Upper lobe of left lung (tissue), 6 donors: ENCODE results near the gene ANAPC5. TPM values are rescaled to one million over a fixed set of nuclear protein-coding genes. Genes with fewer than 3 reads are reported as not detected.

Experiments used
- ATAC-seq, 2 donors: fragments of 200-7000 bp; cut with Tn5 transposase; one replicate each; pipeline ENCODE4 v1.9.1; 2022; ENCODE audit warnings: mild to moderate bottlenecking in 2 of 2, moderate library complexity in 2 of 2; ENCODE audit not compliant: low FRiP score in 2 of 2
- DNase-seq, 2 donors: peaks; one replicate each; pipeline ENCODE4 v3.0.0-alpha.2; 2019 to 2020
- H3K27ac ChIP-seq, 4 donors: fragments of 200-600 bp; sonication (generic); one replicate each; pipeline ENCODE4 v1.5.1; 2016 to 2019
- H3K27me3 ChIP-seq, 4 donors: fragments of 200-600 bp; sonication (generic); one replicate each; pipeline ENCODE4 v1.5.1; 2017 to 2019
- H3K36me3 ChIP-seq, 4 donors: fragments of 200-600 bp; sonication (generic); one replicate each; pipeline ENCODE4 v1.5.1; 2016 to 2019
- H3K4me1 ChIP-seq, 4 donors: fragments of 200-600 bp; sonication (generic); one replicate each; pipeline ENCODE4 v1.5.1; 2018 to 2019
- H3K4me3 ChIP-seq, 4 donors: fragments of 200-600 bp; sonication (generic); one replicate each; pipeline ENCODE4 v1.5.1; 2017 to 2019; ENCODE audit warnings: mild to moderate bottlenecking in 2 of 4, moderate library complexity in 1 of 4
- H3K9me3 ChIP-seq, 4 donors: fragments of 200-600 bp; sonication (generic); one replicate each; pipeline ENCODE4 v1.5.1; 2018 to 2019
- CTCF ChIP-seq, 6 experiments: fragments of 450-650 bp in 4 of 6; fragments of 200-600 bp in 2 of 6; sonication (generic) in 2 of 6; IDR thresholded peaks; one replicate each; pipeline ENCODE4 v1.5.1; 2016 to 2019; ENCODE audit warnings: antibody characterized with exemption in 6 of 6
- EP300 ChIP-seq, 4 donors: sonication (generic); formaldehyde crosslinking; IDR thresholded peaks; one replicate each; pipeline ENCODE4 v1.5.1; 2017; ENCODE audit warnings: antibody characterized with exemption in 4 of 4, control low read depth in 2 of 4
- POLR2A ChIP-seq, 4 donors: fragments of 450-650 bp; IDR thresholded peaks; one replicate each; pipeline ENCODE4 v1.5.1; 2016 to 2017; ENCODE audit warnings: antibody characterized with exemption in 4 of 4, mild to moderate bottlenecking in 2 of 4
- POLR2AphosphoS5 ChIP-seq, 2 donors: sonication (generic); formaldehyde crosslinking; IDR thresholded peaks; one replicate each; pipeline ENCODE4 v1.5.1; 2017; ENCODE audit warnings: antibody characterized with exemption in 2 of 2
- WGBS, 2 donors: methylation state at CpG; one replicate each; pipeline ENCODE4 v1.1.5; 2017 to 2018; 5-methylcytosine and 5-hydroxymethylcytosine counted together
- total RNA-seq, 6 donors: library from RNA; depleted of rRNA in 4 of 6; stranded (reverse); fragments of >200 nt in 4 of 6; gene quantifications; one replicate each; pipeline versions ENCODE4 v1.1.0 to v1.2.1, GENCODE V29; 2016 to 2021
- donor health status: DM: no; HTN: no; CAD: no; lungs with moderate emphysema.
- donor health status: DM: no; HTN: yes; CAD: no; lungs with severe emphysema.

Gene ANAPC5
- total RNA-seq, 6 donors from 2014 or later: 68.1 to 172 (median 87.3) TPM

- no peak overlapping the region for H3K27ac ChIP-seq
- no peak for TF ChIP-seq EP300 (IDR thresholded peaks at IDR 0.05)
- WGBS, 2 donors: 95% methylated on average over 8 to 12 of the region's 14 CpGs
- H3K27me3 ChIP-seq: no peaks in the 10 kb centered on the region
- peaks cover 7 to 59% (median 39%) of the 10 kb centered on the region in 4 donors for H3K36me3 ChIP-seq
- ATAC-seq: no peak
- peak in 1 of 2 donors; percentile 41 for DNase-seq
- no peak overlapping the region for H3K4me3 ChIP-seq
- no peaks in the 10 kb centered on the region for H3K9me3 ChIP-seq
- H3K4me1 ChIP-seq: peaks cover 7 to 12% (median 10%) of the 10 kb centered on the region in 4 donors
Observed at GRCh38 chr12:121273364-121273896, 78.8 kb downstream of the ANAPC5 start.

- ATAC-seq: no peak
- Histone ChIP-seq H3K4me3 (no peak overlapping the region), H3K27ac (no peak overlapping the region), H3K4me1 (no peaks in the 10 kb centered on the region), H3K9me3 (no peaks in the 10 kb centered on the region), H3K36me3 (peaks cover 13 to 80% (median 51%) of the 10 kb centered on the region in 4 donors), H3K27me3 (no peaks in the 10 kb centered on the region)
- TF ChIP-seq POLR2A (IDR thresholded peaks at IDR 0.05) (no peak), POLR2AphosphoS5 (IDR thresholded peaks at IDR 0.05) (no peak), CTCF (IDR thresholded peaks at IDR 0.05) (no peak), EP300 (IDR thresholded peaks at IDR 0.05) (no peak)
- WGBS, 2 donors: 100% methylated on average over 1 of the region's 1 CpG
- DNase-seq: no peak
Observed at GRCh38 chr12:121267822-121268221, 84.4 kb downstream of the ANAPC5 start.

GRCh38 chr12:121264951-121265515 lies 87.2 kb downstream of the ANAPC5 start:
- Histone ChIP-seq H3K4me1 (no peaks in the 10 kb centered on the region), H3K27me3 (no peaks in the 10 kb centered on the region), H3K9me3 (no peaks in the 10 kb centered on the region), H3K27ac (no peak overlapping the region), H3K4me3 (no peak overlapping the region), H3K36me3 (peaks cover 13 to 89% (median 62%) of the 10 kb centered on the region in 4 donors)
- no peak for ATAC-seq
- TF ChIP-seq CTCF (IDR thresholded peaks at IDR 0.05): no peak
- TF ChIP-seq POLR2AphosphoS5 (IDR thresholded peaks at IDR 0.05): no peak
- TF ChIP-seq POLR2A (IDR thresholded peaks at IDR 0.05): no peak
- DNase-seq: no peak
- 86 to 88% methylated on average over 10 of the region's 10 CpGs for WGBS, 2 donors

GRCh38 chr12:121264135-121264534 lies 88.1 kb downstream of the ANAPC5 start:
- ATAC-seq: no peak
- H3K4me3 ChIP-seq: no peak overlapping the region
- 90 to 94% methylated on average over 8 of the region's 8 CpGs for WGBS, 2 donors
- H3K36me3 ChIP-seq: peaks cover 9 to 89% (median 61%) of the 10 kb centered on the region in 4 donors
- no peaks in the 10 kb centered on the region for H3K27me3 ChIP-seq
- no peaks in the 10 kb centered on the region for H3K4me1 ChIP-seq
- no peaks in the 10 kb centered on the region for H3K9me3 ChIP-seq
- H3K27ac ChIP-seq: no peak overlapping the region
- no peak for TF ChIP-seq EP300 (IDR thresholded peaks at IDR 0.05)
- no peak for DNase-seq

- H3K9me3 ChIP-seq: no peaks in the 10 kb centered on the region
- TF ChIP-seq POLR2A (IDR thresholded peaks at IDR 0.05): no peak
- TF ChIP-seq POLR2AphosphoS5 (IDR thresholded peaks at IDR 0.05): no peak
- TF ChIP-seq EP300 (IDR thresholded peaks at IDR 0.05): no peak
- TF ChIP-seq CTCF (IDR thresholded peaks at IDR 0.05): no peak
- 92 to 96% methylated on average over 10 of the region's 10 CpGs for WGBS, 2 donors
- no peak for DNase-seq
- H3K36me3 ChIP-seq: peaks cover 5 to 89% (median 58%) of the 10 kb centered on the region in 4 donors
- ATAC-seq: no peak
- no peak overlapping the region for H3K4me3 ChIP-seq
- no peaks in the 10 kb centered on the region for H3K27me3 ChIP-seq
- no peaks in the 10 kb centered on the region for H3K4me1 ChIP-seq
- H3K27ac ChIP-seq: no peak overlapping the region
Observed at GRCh38 chr12:121263206-121263935, 88.8 kb downstream of the ANAPC5 start.
